Upper lobe of right lung (tissue), 1 donor: ENCODE results near the gene ATG9A. TPM values are rescaled to one million over a fixed set of nuclear protein-coding genes. Genes with fewer than 3 reads are reported as not detected.

ENCODE experiments used
- ATAC-seq: fragments of 200-7000 bp; cut with Tn5 transposase; one replicate; pipeline ENCODE4 v1.9.1; 2020; ENCODE audit warnings: mild to moderate bottlenecking, moderate library complexity
- DNase-seq: peaks from one replicate; pipeline ENCODE4 v3.0.0-alpha.2; 2020
- H3K27ac ChIP-seq: fragments of 200-600 bp; one replicate; pipeline ENCODE4 v1.8.0; 2022
- H3K27me3 ChIP-seq: fragments of 200-600 bp; one replicate; pipeline ENCODE4 v1.8.0; 2022; ENCODE audit warnings: mild to moderate bottlenecking
- H3K36me3 ChIP-seq: fragments of 200-600 bp; one replicate; pipeline ENCODE4 v1.8.0; 2022
- H3K4me1 ChIP-seq: fragments of 200-600 bp; one replicate; pipeline ENCODE4 v1.8.0; 2022
- H3K4me3 ChIP-seq: fragments of 200-600 bp; one replicate; pipeline ENCODE4 v1.8.0; 2022; ENCODE audit warnings: mild to moderate bottlenecking
- H3K9me3 ChIP-seq: fragments of 200-600 bp; one replicate; pipeline ENCODE4 v1.8.0; 2022
- CTCF ChIP-seq: fragments of 200-600 bp; IDR thresholded peaks from one replicate; pipeline ENCODE4 v1.8.0; 2022; ENCODE audit warnings: antibody characterized with exemption
- intact Hi-C: fragments of 100-400 bp; cut with DNase I; formaldehyde crosslinking; loops from one replicate; pipeline ENCODE4 v1.11.0; 2022
- total RNA-seq: library from RNA; stranded (reverse); fragmentation: NEBNext Ultra II Directional; extraction: Animal tissue kit (Norgen Biotek cat#: 25700); gene quantifications from one replicate; pipeline ENCODE4 v1.2.1, GENCODE V29; 2021
- donor health status: DM: no; HTN: yes; CAD: no; lungs with severe emphysema.

Gene ATG9A
- total RNA-seq, 1 donor from 2014 or later: 48.2 TPM

GRCh38 chr2:219213486-219214071 lies 15.9 kb downstream of the ATG9A start:
- intact Hi-C loops: no loop called here

GRCh38 chr2:219213026-219213415 lies 16.4 kb downstream of the ATG9A start:
- no peak overlapping the region for H3K27ac ChIP-seq
- no peaks in the 10 kb centered on the region for H3K27me3 ChIP-seq
- intact Hi-C loops: no loop called here
- DNase-seq (no peak), ATAC-seq (no peak)
- no peak overlapping the region for H3K4me3 ChIP-seq
- H3K9me3 ChIP-seq: no peaks in the 10 kb centered on the region
- H3K36me3 ChIP-seq: peaks cover 55% of the 10 kb centered on the region
- no peak for TF ChIP-seq CTCF
- peaks cover 12% of the 10 kb centered on the region for H3K4me1 ChIP-seq

More at GRCh38 chr2:219213486-219214071, 15.9 kb downstream of the ATG9A start:
- Histone ChIP-seq H3K4me1 (peaks cover 10% of the 10 kb centered on the region), H3K4me3 (no peak overlapping the region), H3K27ac (no peak overlapping the region), H3K27me3 (no peaks in the 10 kb centered on the region), H3K9me3 (no peaks in the 10 kb centered on the region), H3K36me3 (peaks cover 50% of the 10 kb centered on the region)
- TF ChIP-seq CTCF: no peak
- DNase-seq: no peak
- ATAC-seq: no peak

- no peak overlapping the region for H3K27ac ChIP-seq
- ATAC-seq: no peak
Observed at GRCh38 chr2:219210886-219211362, 18.5 kb downstream of the ATG9A start.

GRCh38 chr2:219210196-219210885 lies 19.1 kb downstream of the ATG9A start:
- intact Hi-C loops: no loop called here
- Histone ChIP-seq H3K9me3 (no peaks in the 10 kb centered on the region), H3K36me3 (peaks cover 50% of the 10 kb centered on the region), H3K27me3 (no peaks in the 10 kb centered on the region), H3K4me1 (peaks cover 18% of the 10 kb centered on the region), H3K4me3 (no peak overlapping the region), H3K27ac (no peak overlapping the region)
- no peak for TF ChIP-seq CTCF
- DNase-seq (no peak), ATAC-seq (no peak)

More at GRCh38 chr2:219210886-219211362, 18.5 kb downstream of the ATG9A start:
- DNase-seq: no peak
- H3K27me3 ChIP-seq: no peaks in the 10 kb centered on the region
- intact Hi-C loops: no loop called here
- peaks cover 55% of the 10 kb centered on the region for H3K36me3 ChIP-seq
- H3K4me1 ChIP-seq: peaks cover 16% of the 10 kb centered on the region
- H3K4me3 ChIP-seq: no peak overlapping the region
- H3K9me3 ChIP-seq: no peaks in the 10 kb centered on the region
- TF ChIP-seq CTCF: no peak

- TF ChIP-seq CTCF: no peak
- H3K4me3 ChIP-seq: no peak overlapping the region
- ATAC-seq (no peak), DNase-seq (no peak)
- peaks cover 45% of the 10 kb centered on the region for H3K36me3 ChIP-seq
- intact Hi-C loops: no loop called here
- no peak overlapping the region for H3K27ac ChIP-seq
- H3K9me3 ChIP-seq: no peaks in the 10 kb centered on the region
- no peaks in the 10 kb centered on the region for H3K27me3 ChIP-seq
- peaks cover 18% of the 10 kb centered on the region for H3K4me1 ChIP-seq
Observed at GRCh38 chr2:219209236-219210195, 19.9 kb downstream of the ATG9A start.
